ENCODE results near the gene IL4I1.

IL4I1 gene

GRCh38 chr19:49857061-49857837, 39.4 kb downstream of the IL4I1 start:
- Mint-ChIP-seq H3K27ac (peak overlapping the region in 1 of 2 donors; percentile 77), H3K36me3 (ENCODE audit: insufficient read depth) (peaks cover 43% of the 10 kb centered on the region), H3K27me3 (no peaks in the 10 kb centered on the region), H3K9me3 (no peaks in the 10 kb centered on the region), H3K4me1 (ENCODE audit: low read depth in 2 of 2) (peaks cover 11 to 14% of the 10 kb centered on the region in 2 donors), H3K4me3 (no peak overlapping the region)
- DNase-seq: no peak
- no peak for ATAC-seq (replicated peaks)

DNA sequence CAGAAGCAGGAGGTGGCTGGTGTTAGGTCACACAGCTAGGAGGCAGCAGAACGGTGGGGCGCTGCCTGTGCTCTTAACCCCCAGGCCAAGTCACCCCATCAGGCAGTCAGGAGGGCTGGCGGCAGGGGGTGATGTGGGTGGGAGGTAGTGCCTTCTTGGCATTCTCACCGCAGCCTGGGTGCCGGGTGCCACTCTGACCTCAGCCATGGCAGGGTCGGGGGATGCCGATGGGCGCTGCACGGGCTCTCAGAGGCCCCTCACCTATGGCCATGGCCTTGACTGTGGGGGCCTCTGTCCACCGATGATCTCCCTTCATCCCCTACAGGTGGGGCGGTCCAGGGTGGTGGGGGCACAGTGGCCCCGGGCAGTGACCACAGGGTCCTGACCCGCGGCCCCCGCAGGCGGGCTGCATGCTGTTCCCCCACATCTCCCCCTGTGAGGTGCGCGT, 40.1 kb downstream of the IL4I1 start:
- Mint-ChIP-seq H3K9me3 (no peaks in the 10 kb centered on the region), H3K27ac (peak overlapping the region in 1 of 2 donors; percentile 77), H3K4me1 (ENCODE audit: low read depth in 2 of 2) (peaks cover 16 to 17% of the 10 kb centered on the region in 2 donors), H3K27me3 (no peaks in the 10 kb centered on the region), H3K36me3 (ENCODE audit: insufficient read depth) (peaks cover 41% of the 10 kb centered on the region), H3K4me3 (no peak overlapping the region)
- DNase-seq: no peak
- ATAC-seq (replicated peaks): no peak

GRCh38 chr19:49855676-49856573, 40.8 kb downstream of the IL4I1 start:
- peaks cover 35% of the 10 kb centered on the region for H3K36me3 Mint-ChIP-seq (ENCODE audit: insufficient read depth)
- peaks cover 16 to 17% of the 10 kb centered on the region in 2 donors for H3K4me1 Mint-ChIP-seq (ENCODE audit: low read depth in 2 of 2)
- ATAC-seq (replicated peaks): no peak
- peak overlapping the region in 1 of 2 donors; percentile 73 for H3K27ac Mint-ChIP-seq
- H3K27me3 Mint-ChIP-seq: no peaks in the 10 kb centered on the region
- H3K4me3 Mint-ChIP-seq: no peak overlapping the region
- DNase-seq: no peak
- no peaks in the 10 kb centered on the region for H3K9me3 Mint-ChIP-seq

- ATAC-seq (replicated peaks) (no peak), DNase-seq (no peak)
- no peaks in the 10 kb centered on the region for H3K27me3 Mint-ChIP-seq
- H3K27ac Mint-ChIP-seq: peak overlapping the region in 1 of 2 donors; percentile 73
- no peaks in the 10 kb centered on the region for H3K9me3 Mint-ChIP-seq
- peaks cover 16 to 19% of the 10 kb centered on the region in 2 donors for H3K4me1 Mint-ChIP-seq (ENCODE audit: low read depth in 2 of 2)
- H3K36me3 Mint-ChIP-seq (ENCODE audit: insufficient read depth): peaks cover 35% of the 10 kb centered on the region
- no peak overlapping the region for H3K4me3 Mint-ChIP-seq
These were observed 41.4 kb downstream of the IL4I1 start for GRCh38 chr19:49855277-49855675.

DNA sequence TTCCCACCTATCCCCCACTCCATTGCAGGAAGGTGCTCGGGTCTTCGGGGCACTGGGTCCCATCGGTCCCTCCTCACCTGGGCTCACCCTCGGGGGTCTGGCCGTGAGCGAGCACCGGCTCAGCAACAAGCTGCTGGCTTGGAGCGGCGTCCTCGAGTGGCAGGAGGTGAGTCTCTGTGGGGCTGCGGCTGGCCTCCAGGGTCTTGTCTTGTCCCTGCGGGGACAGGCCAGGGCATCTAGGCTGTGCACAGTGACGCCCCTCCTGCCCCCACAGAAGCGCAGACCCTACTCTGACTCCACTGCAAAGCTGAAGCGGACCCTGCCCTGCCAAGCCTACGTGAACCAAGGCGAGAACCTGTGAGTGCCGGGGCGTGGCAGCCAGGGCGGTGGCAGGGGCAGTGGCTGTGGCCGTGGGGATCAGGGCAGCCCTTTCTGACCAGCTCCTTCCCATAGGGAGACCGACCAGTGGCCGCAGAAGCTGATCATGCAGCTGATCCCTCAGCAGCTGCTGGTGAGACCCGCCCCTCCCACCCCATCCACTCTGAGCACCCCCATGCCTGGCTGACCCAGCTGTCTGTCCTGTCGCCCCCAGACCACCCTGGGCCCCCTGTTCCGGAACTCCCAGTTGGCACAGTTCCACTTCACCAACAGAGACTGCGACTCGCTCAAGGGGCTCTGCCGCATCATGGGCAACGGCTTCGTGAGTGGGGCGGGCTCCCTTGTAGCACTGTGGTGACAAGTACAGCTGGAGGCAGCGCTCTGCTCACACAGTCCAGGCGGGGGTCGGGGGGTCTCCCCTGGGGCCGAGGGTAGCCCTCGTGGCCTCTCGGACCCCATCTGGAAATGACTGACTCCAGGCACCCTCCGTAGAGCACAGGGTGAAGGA, 42.1 kb downstream of the IL4I1 start:
- peaks cover 22 to 23% of the 10 kb centered on the region in 2 donors for H3K4me1 Mint-ChIP-seq (ENCODE audit: low read depth in 2 of 2)
- no peak overlapping the region for H3K4me3 Mint-ChIP-seq
- no peaks in the 10 kb centered on the region for H3K27me3 Mint-ChIP-seq
- ATAC-seq (replicated peaks) (no peak), DNase-seq (no peak)
- peak overlapping the region in 1 of 2 donors; percentile 73 for H3K27ac Mint-ChIP-seq
- H3K9me3 Mint-ChIP-seq: no peaks in the 10 kb centered on the region
- H3K36me3 Mint-ChIP-seq (ENCODE audit: insufficient read depth): peaks cover 32% of the 10 kb centered on the region

- H3K9me3 Mint-ChIP-seq: no peaks in the 10 kb centered on the region
- H3K4me1 Mint-ChIP-seq (ENCODE audit: low read depth in 2 of 2): peaks cover 27% of the 10 kb centered on the region in 2 donors
- H3K36me3 Mint-ChIP-seq (ENCODE audit: insufficient read depth): peaks cover 30% of the 10 kb centered on the region
- DNase-seq: no peak
- H3K27ac Mint-ChIP-seq: peak overlapping the region in 1 of 2 donors; percentile 12
- no peaks in the 10 kb centered on the region for H3K27me3 Mint-ChIP-seq
- H3K4me3 Mint-ChIP-seq: no peak overlapping the region
- ATAC-seq (replicated peaks): no peak
These were observed 42.8 kb downstream of the IL4I1 start for GRCh38 chr19:49853852-49854377.

DNA sequence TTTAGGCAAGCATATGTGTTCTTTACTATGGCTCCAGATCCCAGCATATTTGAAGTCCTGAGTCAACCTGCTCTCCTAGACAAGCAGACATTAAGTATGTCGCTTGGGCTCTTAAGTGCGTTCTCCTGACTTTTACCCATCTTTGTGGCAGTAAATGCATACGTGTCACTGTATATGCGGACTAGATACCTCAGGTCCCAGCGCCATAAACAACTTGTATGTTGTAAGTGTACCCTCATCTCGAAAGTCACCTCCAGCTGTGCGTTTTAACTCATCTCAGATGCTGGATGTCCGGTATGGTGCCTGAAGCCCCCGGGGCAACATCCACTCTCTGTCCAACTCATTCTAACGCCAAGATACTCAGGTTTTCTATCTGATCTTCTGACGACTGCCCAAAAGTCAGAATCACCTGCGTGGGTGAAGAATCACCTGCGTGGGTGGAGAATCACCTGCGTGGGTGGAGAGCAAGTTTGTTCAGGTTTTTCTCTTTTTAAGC, 44.0 kb downstream of the IL4I1 start:
- no peak for ATAC-seq (replicated peaks)
- no peaks in the 10 kb centered on the region for H3K9me3 Mint-ChIP-seq
- H3K27me3 Mint-ChIP-seq: no peaks in the 10 kb centered on the region
- H3K4me1 Mint-ChIP-seq (ENCODE audit: low read depth in 2 of 2): peaks cover 34 to 38% of the 10 kb centered on the region in 2 donors
- peak overlapping the region; percentile 55 to 56 for H3K27ac Mint-ChIP-seq
- peak overlapping the region; percentile 78 to 83 for H3K4me3 Mint-ChIP-seq
- DNase-seq: no peak
- H3K36me3 Mint-ChIP-seq (ENCODE audit: insufficient read depth): peaks cover 22% of the 10 kb centered on the region

DNA sequence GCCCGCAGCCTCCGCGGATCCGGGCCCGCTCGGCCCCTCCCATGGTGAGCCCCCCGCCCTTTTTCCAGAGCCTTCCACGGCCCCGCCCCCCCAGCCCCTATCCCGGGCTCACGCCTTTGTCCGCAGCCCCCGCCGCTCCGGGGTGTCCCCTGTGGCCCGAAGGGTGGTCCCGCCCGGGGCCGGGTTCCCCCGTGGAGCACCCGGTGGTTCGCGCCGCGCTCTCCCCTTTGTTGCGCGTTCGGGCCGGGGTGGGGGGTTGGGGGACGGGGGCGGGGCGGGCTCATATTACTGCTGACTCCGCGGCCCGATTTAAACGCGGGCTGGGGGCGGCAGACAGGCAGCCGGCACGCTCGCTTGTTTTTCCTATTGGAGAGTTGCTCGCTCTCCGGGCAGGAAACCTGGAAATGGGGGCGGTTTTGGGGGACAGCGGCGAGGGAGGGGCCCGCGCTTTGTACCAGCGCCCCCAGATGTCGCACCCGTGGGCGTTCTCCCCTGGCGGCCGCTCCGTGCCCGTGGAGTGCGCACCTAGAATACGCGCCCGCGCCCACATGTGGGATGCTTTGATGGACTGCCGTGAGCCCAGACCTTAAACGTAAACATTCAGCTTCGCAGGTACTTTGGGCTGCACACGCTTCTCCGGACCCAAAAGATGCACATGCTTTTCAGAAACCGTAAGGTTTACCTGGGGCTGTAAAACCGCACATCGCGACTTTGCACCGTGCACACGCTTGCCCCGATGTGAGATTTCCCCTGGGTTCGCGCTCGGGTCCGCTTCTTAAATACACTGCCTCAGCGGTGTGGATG, 45.0 kb downstream of the IL4I1 start:
- DNase-seq (no peak), ATAC-seq (replicated peaks) (no peak)
- Mint-ChIP-seq H3K4me3 (peak overlapping the region; percentile 78 to 83), H3K9me3 (no peaks in the 10 kb centered on the region), H3K4me1 (ENCODE audit: low read depth in 2 of 2) (peaks cover 34 to 38% of the 10 kb centered on the region in 2 donors), H3K27ac (peak overlapping the region in 1 of 2 donors; percentile 55), H3K27me3 (no peaks in the 10 kb centered on the region), H3K36me3 (ENCODE audit: insufficient read depth) (peaks cover 19% of the 10 kb centered on the region)

DNA sequence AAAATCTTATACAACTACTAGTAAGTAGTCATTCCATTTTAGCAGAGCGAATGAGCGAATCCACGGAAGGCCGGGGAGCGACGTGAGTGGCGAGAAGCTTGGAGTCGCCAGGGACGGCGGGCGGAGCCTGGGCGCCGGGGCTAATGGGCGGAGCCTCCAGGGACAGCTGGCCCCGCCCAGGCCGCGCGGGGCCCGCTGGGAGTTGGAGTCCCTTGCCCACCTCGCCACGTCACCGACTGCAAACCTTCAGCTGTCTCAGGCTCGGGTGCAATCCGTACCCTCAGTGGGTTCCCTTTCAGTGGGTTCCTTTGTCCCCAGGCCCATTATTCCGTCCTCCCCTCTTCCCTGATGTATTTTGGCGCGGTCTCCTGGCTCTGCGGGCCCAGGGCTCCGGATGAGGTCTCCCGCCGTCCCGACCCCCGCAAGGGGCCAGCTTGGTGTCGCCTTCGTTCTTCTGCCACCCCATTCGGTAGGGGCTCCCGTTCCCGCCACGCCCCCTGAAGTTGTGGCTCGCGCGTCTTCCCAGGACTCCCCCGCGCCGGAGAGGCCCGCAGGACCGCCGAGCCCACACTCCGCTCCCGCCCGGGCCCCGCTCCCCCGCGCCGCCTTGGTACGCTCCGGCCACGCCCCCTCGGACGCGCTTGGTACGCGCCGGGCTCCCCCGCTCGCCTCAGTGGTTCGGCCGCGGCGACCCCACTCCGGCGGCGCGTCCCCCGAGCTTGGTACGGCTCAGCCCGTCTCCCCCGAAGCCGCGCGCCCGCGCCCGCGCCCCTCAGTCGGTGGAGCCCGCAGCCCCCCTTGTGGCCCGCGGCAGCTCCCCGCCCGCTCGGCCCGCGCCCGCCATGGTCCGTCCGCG, 46.0 kb downstream of the IL4I1 start, which contains the start of gene PTOV1:
Gene PTOV1, plus strand, starts transcription at position 673 of the 856 bp plus-strand sequence.
- Mint-ChIP-seq H3K9me3 (no peaks in the 10 kb centered on the region), H3K27me3 (no peaks in the 10 kb centered on the region), H3K36me3 (ENCODE audit: insufficient read depth) (peaks cover 17% of the 10 kb centered on the region), H3K4me1 (ENCODE audit: low read depth in 2 of 2) (peaks cover 34 to 38% of the 10 kb centered on the region in 2 donors), H3K4me3 (peak within 1 kb of the TSS; percentile 87 to 89), H3K27ac (peak within 1 kb of the TSS; percentile 94 to 96)
- DNase-seq: peak; percentile 88 to 91 (median 89)
- peak; percentile 86 for ATAC-seq (replicated peaks)

DNA sequence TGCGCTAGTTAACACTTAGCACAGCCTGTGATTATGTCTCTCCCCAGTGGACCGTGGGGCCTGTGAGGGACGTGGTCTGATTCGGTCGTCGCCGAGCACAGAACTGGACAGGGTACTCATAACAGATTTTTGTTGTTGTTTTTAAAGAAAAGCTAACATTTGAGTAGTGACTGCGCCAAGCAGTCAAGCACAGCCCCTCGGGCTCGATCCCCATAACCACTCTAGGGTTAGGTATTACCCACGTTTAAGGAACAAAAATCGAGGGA, 46.5 kb downstream of the IL4I1 start:
- peak overlapping the region; percentile 87 to 89 for H3K4me3 Mint-ChIP-seq
- DNase-seq: no peak
- peaks cover 34 to 35% of the 10 kb centered on the region in 2 donors for H3K4me1 Mint-ChIP-seq (ENCODE audit: low read depth in 2 of 2)
- no peaks in the 10 kb centered on the region for H3K27me3 Mint-ChIP-seq
- no peaks in the 10 kb centered on the region for H3K9me3 Mint-ChIP-seq
- H3K27ac Mint-ChIP-seq: peak overlapping the region; percentile 94 to 96
- no peak for ATAC-seq (replicated peaks)
- peaks cover 12% of the 10 kb centered on the region for H3K36me3 Mint-ChIP-seq (ENCODE audit: insufficient read depth)

DNA sequence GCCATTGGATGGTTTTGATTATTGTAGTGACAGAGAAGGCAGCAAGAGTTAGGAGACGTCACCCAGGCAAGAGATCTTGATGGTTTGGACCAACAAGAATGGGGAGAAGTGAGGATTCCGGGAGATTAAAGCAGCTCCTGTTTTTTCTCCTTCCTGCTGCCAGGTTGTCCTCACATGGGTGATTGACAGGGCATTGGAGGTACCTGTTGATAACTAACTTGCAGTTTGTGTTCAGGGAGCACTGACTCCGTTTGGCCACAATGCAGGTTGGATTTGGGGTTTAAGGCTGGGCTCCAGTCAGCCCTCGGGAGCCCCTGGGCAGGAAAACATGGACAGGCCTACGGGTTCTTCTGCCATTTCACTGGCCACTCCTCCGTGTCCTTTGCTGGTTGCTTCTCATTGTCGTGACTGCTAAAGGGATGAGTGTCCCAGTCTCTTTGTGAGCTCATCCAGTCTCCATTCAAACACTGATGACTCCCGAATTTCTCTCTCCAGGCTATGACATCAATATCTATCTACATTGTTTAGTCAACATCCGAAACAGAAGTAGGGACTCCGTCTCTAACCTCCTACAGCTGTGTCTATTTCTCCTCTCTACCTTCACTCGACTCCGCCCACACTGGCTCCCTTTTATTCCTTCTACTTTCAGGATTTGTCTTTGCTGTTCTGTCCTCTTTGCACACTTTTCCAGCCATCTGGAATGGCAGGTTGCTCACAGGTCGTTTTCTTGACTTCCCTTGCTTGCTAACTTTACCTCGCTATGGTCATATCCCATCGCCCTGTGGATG, 47.1 kb downstream of the IL4I1 start:
- ATAC-seq (replicated peaks): no peak
- Mint-ChIP-seq H3K27me3 (no peaks in the 10 kb centered on the region), H3K27ac (peak overlapping the region; percentile 94 to 96), H3K36me3 (ENCODE audit: insufficient read depth) (peaks cover 10% of the 10 kb centered on the region), H3K9me3 (no peaks in the 10 kb centered on the region), H3K4me1 (ENCODE audit: low read depth in 2 of 2) (peaks cover 34 to 35% of the 10 kb centered on the region in 2 donors), H3K4me3 (peak overlapping the region; percentile 87 to 89)
- DNase-seq: no peak

Measured in effector memory CD8-positive, alpha-beta T cell (primary cell).